Fibroblast of lung (primary cell): ENCODE measurements around the gene USP15.

ENCODE experiments used
- CTCF ChIP-seq, 2 donors: IDR thresholded peaks in 1 of 2; conservative IDR thresholded peaks in 1 of 2; 1 replicate in 1 of 2; 2 replicates in 1 of 2; pipeline ENCODE4 v1.5.1; 2011 to 2012; ENCODE audit warnings: low read length in 2 of 2, control low read depth in 1 of 2, inconsistent platforms in 1 of 2, low read depth in 1 of 2, mild to moderate bottlenecking in 1 of 2
- EZH2 ChIP-seq: IDR thresholded peaks from 2 replicates; pipeline ENCODE4 v1.5.1; 2012; ENCODE audit warnings: low read length, control low read depth, mild to moderate bottlenecking; ENCODE audit errors: missing control alignments

GRCh38 chr12:62306569-62307530, 46.6 kb downstream of the USP15 start:
- TF ChIP-seq CTCF (conservative IDR thresholded peaks at IDR 0.05 in 1 of 2, IDR thresholded peaks at IDR 0.05 in 1 of 2; ENCODE audit: low read depth in 1 of 2, low read length in 2 of 2) (no peak), EZH2 (no peak)
